ENCODE results near the gene CYGB.

DNA sequence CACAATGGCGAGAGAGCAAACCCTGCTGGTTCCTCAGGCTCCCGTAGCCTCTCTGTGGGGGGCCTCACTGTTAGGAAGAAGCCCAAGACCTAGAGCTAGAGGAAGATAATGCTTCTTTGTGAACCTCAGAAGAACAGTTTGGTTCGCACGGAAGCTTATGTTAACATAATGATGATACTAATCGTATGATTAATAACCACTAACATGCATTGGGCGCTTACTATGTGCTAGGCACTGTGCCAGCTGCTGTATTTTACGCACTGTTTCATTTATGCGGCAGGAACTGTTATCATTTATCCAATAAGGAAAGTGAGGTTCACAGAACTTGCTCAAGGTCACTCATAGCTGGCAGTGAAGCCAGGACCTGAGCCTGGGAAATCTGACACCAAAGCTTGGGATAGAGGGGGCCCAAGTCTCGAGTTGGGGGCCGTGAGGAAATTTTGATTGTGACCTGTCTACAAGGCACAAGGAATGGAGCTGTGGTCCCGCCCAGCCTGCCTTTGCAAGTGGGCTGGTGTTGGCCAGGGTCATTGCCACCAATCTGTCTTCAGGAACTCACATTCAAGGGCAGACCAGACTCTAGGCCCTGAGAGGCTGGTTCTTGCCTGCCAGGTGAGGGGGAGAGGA is 9.2 kb upstream of the CYGB start:
- TF ChIP-seq, protein P1, sequence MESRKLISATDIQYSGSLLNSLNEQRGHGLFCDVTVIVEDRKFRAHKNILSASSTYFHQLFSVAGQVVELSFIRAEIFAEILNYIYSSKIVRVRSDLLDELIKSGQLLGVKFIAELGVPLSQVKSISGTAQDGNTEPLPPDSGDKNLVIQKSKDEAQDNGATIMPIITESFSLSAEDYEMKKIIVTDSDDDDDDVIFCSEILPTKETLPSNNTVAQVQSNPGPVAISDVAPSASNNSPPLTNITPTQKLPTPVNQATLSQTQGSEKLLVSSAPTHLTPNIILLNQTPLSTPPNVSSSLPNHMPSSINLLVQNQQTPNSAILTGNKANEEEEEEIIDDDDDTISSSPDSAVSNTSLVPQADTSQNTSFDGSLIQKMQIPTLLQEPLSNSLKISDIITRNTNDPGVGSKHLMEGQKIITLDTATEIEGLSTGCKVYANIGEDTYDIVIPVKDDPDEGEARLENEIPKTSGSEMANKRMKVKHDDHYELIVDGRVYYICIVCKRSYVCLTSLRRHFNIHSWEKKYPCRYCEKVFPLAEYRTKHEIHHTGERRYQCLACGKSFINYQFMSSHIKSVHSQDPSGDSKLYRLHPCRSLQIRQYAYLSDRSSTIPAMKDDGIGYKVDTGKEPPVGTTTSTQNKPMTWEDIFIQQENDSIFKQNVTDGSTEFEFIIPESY (CRISPR knock-in tag; IDR thresholded peaks at IDR 0.05) = no peak
- TF ChIP-seq POLR2AphosphoS5 (IDR thresholded peaks at IDR 0.05; ENCODE audit: control insufficient read depth, insufficient read depth, low read depth, low read length) (no peak), NR1H2 (CRISPR knock-in tag; IDR thresholded peaks at IDR 0.05) (no peak), TBL1XR1 (IDR thresholded peaks at IDR 0.05; ENCODE audit: low read length in 2 of 2) (no peak), SMARCB1 (IDR thresholded peaks at IDR 0.05; ENCODE audit: insufficient read length, low read depth) (no peak), ZNF551 (CRISPR knock-in tag; IDR thresholded peaks at IDR 0.05) (no peak)

Measured in K562 (cell line).